Measurements from ENCODE around the gene RIN2.
A peak's percentile ranks its signal among the peaks of the same experiment; 100 is the strongest.

Gene RIN2

DNA sequence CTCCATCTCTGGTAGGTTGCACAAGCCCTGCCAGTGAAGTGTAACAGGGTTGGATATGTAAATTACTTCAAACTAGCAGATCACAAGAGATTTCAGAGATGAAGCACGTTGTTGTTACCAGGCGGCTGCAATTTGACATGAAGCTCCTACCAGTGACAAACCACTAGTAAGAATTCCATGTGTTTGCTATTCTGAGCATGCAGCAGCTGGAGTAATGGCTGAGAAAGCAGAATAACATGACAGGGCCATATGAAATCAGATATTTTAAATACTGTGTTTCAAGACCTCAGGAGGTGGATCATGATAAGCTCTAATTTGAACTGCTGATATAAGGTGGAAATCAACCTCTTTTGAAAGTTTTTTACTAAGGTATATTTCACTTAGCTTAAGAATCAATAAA, 11.4 kb downstream of the RIN2 start:
- no peak for TF ChIP-seq CTCF (IDR thresholded peaks at IDR 0.05; ENCODE audit: control insufficient read depth, extremely low read depth, insufficient read depth)
- no peak overlapping the region for H3K4me3 ChIP-seq (ENCODE audit: low read depth, low read length)
- DNase-seq (ENCODE audit: low read depth): no peak

DNA sequence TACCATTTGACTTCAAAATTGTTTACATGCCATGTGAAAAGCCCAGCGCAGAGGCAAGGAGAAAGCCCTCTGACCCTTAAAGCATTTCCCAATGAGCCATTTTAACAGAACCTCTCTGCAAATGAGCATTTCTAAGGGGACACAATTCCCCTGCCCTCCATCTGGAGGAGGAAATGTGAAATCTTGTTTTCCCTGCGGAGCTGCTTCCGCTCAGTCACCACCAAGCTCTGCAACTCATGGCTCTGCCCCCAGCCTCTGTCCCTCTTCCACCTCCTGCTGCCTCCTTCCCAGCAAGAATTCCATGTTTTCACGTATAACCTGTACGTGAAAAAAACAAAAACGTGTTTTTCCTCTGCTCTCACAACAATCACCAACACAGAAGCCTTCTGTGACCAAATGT, 12.3 kb downstream of the RIN2 start:
- DNase-seq (ENCODE audit: low read depth): no peak
- TF ChIP-seq CTCF (IDR thresholded peaks at IDR 0.05; ENCODE audit: control insufficient read depth, extremely low read depth, insufficient read depth): no peak
- no peak overlapping the region for H3K4me3 ChIP-seq (ENCODE audit: low read depth, low read length)

- TF ChIP-seq CTCF (IDR thresholded peaks at IDR 0.05; ENCODE audit: control insufficient read depth, extremely low read depth, insufficient read depth): no peak
- no peak for DNase-seq (ENCODE audit: low read depth)
- H3K4me3 ChIP-seq (ENCODE audit: low read depth, low read length): no peak overlapping the region
Measured at GRCh38 chr20:19771031-19771430, 13.0 kb downstream of the RIN2 start.

DNA sequence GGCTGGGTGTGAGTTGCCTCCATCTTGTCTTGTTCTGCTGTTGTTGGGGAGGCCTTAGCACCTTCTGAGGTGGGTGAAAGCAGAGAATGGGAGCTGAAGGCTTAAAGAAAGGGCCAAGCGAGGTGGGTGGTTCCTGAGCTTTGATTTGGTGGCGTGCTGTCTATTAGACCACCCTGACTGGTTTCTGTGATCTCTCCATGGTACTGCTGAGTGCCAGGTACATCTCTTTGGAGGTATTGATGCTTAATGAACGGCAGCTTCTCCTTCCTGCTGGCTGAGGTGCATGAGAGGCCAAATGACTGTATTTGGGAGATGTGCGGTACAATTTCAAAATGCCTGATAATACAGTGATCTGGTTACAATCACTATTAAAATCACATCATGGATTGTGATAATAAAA, 15.4 kb downstream of the RIN2 start:
- H3K4me3 ChIP-seq (ENCODE audit: low read depth, low read length): no peak overlapping the region
- DNase-seq (ENCODE audit: low read depth): no peak
- no peak for TF ChIP-seq CTCF (IDR thresholded peaks at IDR 0.05; ENCODE audit: control insufficient read depth, extremely low read depth, insufficient read depth)

- H3K4me3 ChIP-seq (ENCODE audit: low read depth, low read length): no peak overlapping the region
- TF ChIP-seq CTCF (IDR thresholded peaks at IDR 0.05; ENCODE audit: control insufficient read depth, extremely low read depth, insufficient read depth): no peak
- no peak for DNase-seq (ENCODE audit: low read depth)
Measured at GRCh38 chr20:19774135-19774933, 16.3 kb downstream of the RIN2 start.

GRCh38 chr20:19775353-19776253, 17.5 kb downstream of the RIN2 start:
- DNase-seq (ENCODE audit: low read depth): peak; percentile 62
- H3K4me3 ChIP-seq (ENCODE audit: low read depth, low read length): no peak overlapping the region
- TF ChIP-seq CTCF (IDR thresholded peaks at IDR 0.05; ENCODE audit: control insufficient read depth, extremely low read depth, insufficient read depth): no peak

All from LNCaP clone FGC (cell line).